Endothelial cell of umbilical vein (primary cell): ENCODE data around the gene NFKBIA. TPM values are rescaled to one million over a fixed set of nuclear protein-coding genes. Genes with fewer than 3 reads are reported as not detected.

Experiments
- BruUV-seq: library from RNA; stranded (reverse); fragments of 400-500 nt; replicated peaks from 2 replicates; lab custom pipeline; 2021; lab: Mats Ljungman, UMichigan
- CTCF ChIA-PET: fragments of 300-600, 350-600 bp; sonication (Branson Sonifier 250); formaldehyde crosslinking; loops from one replicate; lab custom pipeline; 2021; ENCODE audit warnings: antibody characterized with exemption, inconsistent platforms; lab: Charles Lee
- POLR2A ChIA-PET: fragments of 300-600, 350-600 bp; sonication (Branson Sonifier 250); formaldehyde crosslinking; loops from one replicate; lab custom pipeline; 2021; ENCODE audit warnings: antibody characterized with exemption, inconsistent platforms; lab: Charles Lee
- DNase-seq: peaks from one replicate; pipeline ENCODE4 v3.0.0-alpha.2; 2011; ENCODE audit warnings: low read depth, low spot score
- FAIRE-seq: peaks from 2 replicates; lab custom pipeline; 2011; peaks lifted over from hg19 to GRCh38; lab: Jason Lieb, UNC
- H2AFZ ChIP-seq: 2 replicates; pipeline ENCODE4 v1.6.0; 2012; ENCODE audit warnings: low read depth, low read length, control low read depth, inconsistent platforms
- H3K27ac ChIP-seq: 2 replicates; pipeline ENCODE4 v1.5.1; 2011; ENCODE audit warnings: low read depth, mild to moderate bottlenecking, control low read depth, low read length, moderate library complexity; ENCODE audit not compliant: insufficient read depth
- H3K27me3 ChIP-seq, 2 experiments: 2 replicates each; pipeline versions ENCODE4 v1.6.0 to v1.6.1; 2011; ENCODE audit warnings: low read length in 2 of 2, mixed read lengths in 1 of 2; ENCODE audit not compliant: control insufficient read depth in 2 of 2, insufficient read depth in 2 of 2
- H3K36me3 ChIP-seq, 2 experiments: 2 replicates in 1 of 2; 3 replicates in 1 of 2; pipeline ENCODE4 v1.5.1; 2011; ENCODE audit warnings: low read length in 2 of 2, mild to moderate bottlenecking in 1 of 2, moderate library complexity in 1 of 2; ENCODE audit not compliant: control insufficient read depth in 2 of 2, insufficient read depth in 2 of 2; ENCODE audit errors: extremely low read depth in 1 of 2
- H3K4me1 ChIP-seq: 3 replicates; pipeline ENCODE4 v1.5.1; 2011; ENCODE audit warnings: mild to moderate bottlenecking, low read length; ENCODE audit not compliant: control insufficient read depth, insufficient read depth; ENCODE audit errors: extremely low read depth
- H3K4me2 ChIP-seq: 2 replicates; pipeline ENCODE4 v1.6.1; 2011; ENCODE audit warnings: low read length, control low read depth, mixed read lengths; ENCODE audit not compliant: insufficient read depth
- H3K4me3 ChIP-seq, 3 experiments: fragments of 200-600 bp in 1 of 3; sonication (generic), shearing (Covaris generic) in 1 of 3; replicated peaks in 1 of 3; 2 replicates each; pipeline ENCODE4 v1.5.1; 2011 to 2016; ENCODE audit warnings: control low read depth in 3 of 3, low read length in 3 of 3, mild to moderate bottlenecking in 2 of 3, inconsistent platforms in 1 of 3, low read depth in 1 of 3, moderate library complexity in 1 of 3; ENCODE audit not compliant: insufficient read depth in 1 of 3
- H3K79me2 ChIP-seq: 2 replicates; pipeline ENCODE4 v1.6.0; 2012; ENCODE audit warnings: low read length, inconsistent platforms; ENCODE audit not compliant: control insufficient read depth, insufficient read depth
- H3K9ac ChIP-seq: replicated peaks from 2 replicates; pipeline ENCODE3; 2011; ENCODE audit warnings: low read length, control low read depth; ENCODE audit not compliant: insufficient read depth; ENCODE audit errors: extremely low read depth
- H3K9me1 ChIP-seq: replicated peaks from 3 replicates; pipeline ENCODE4 v1.6.0; 2011; ENCODE audit warnings: mild to moderate bottlenecking, low read length; ENCODE audit not compliant: control insufficient read depth, insufficient read depth; ENCODE audit errors: extremely low read depth
- H3K9me3 ChIP-seq: replicated peaks from 2 replicates; pipeline ENCODE4 v1.5.1; 2012; ENCODE audit warnings: low read length, inconsistent platforms; ENCODE audit not compliant: control insufficient read depth, insufficient read depth
- H4K20me1 ChIP-seq: replicated peaks from 2 replicates; pipeline ENCODE3; 2011; ENCODE audit warnings: mild to moderate bottlenecking, low read length; ENCODE audit not compliant: control insufficient read depth, insufficient read depth; ENCODE audit errors: extremely low read depth
- CTCF ChIP-seq, 2 donors: IDR thresholded peaks; 1 replicate in 1 of 2; 2 replicates in 1 of 2; pipeline ENCODE4 v1.5.1; 2011; ENCODE audit warnings: low read length in 2 of 2, mild to moderate bottlenecking in 2 of 2, moderate library complexity in 2 of 2, control low read depth in 1 of 2, inconsistent platforms in 1 of 2, low read depth in 1 of 2; ENCODE audit not compliant: insufficient read depth in 1 of 2; ENCODE audit errors: extremely low read depth in 1 of 2
- EZH2 ChIP-seq: IDR thresholded peaks from 2 replicates; pipeline ENCODE4 v1.6.1; 2012; ENCODE audit warnings: borderline replicate concordance, low read depth, mild to moderate bottlenecking, moderate library complexity, low read length, inconsistent platforms; ENCODE audit not compliant: severe bottlenecking
- FOS ChIP-seq: IDR thresholded peaks from 2 replicates; pipeline ENCODE4 v1.6.1; 2011; ENCODE audit warnings: mild to moderate bottlenecking, low read length, moderate library complexity, borderline replicate concordance; ENCODE audit not compliant: insufficient read depth
- GATA2 ChIP-seq: IDR thresholded peaks from 2 replicates; pipeline ENCODE4 v1.7.0; 2011; ENCODE audit warnings: low read depth, mild to moderate bottlenecking, moderate library complexity, mixed read lengths, low read length; ENCODE audit not compliant: insufficient read length, insufficient read depth
- JUN ChIP-seq: IDR thresholded peaks from 2 replicates; pipeline ENCODE4 v1.6.1; 2011; ENCODE audit warnings: borderline replicate concordance, low read depth; ENCODE audit not compliant: insufficient read length, insufficient read depth
- MAX ChIP-seq: IDR thresholded peaks from 2 replicates; pipeline ENCODE4 v1.6.1; 2011; ENCODE audit not compliant: insufficient read depth, insufficient read length
- MYC ChIP-seq: IDR thresholded peaks from one replicate; pipeline ENCODE4 v1.6.1; 2011; ENCODE audit warnings: mild to moderate bottlenecking, low read depth, low read length
- POLR2A ChIP-seq: IDR thresholded peaks from 2 replicates; pipeline ENCODE4 v1.6.1; 2012; ENCODE audit warnings: low read depth, mild to moderate bottlenecking, control low read depth, low read length
- POLR2AphosphoS5 ChIP-seq: IDR thresholded peaks from 2 replicates; pipeline ENCODE4 v1.6.1; 2012; ENCODE audit warnings: low read depth, mild to moderate bottlenecking, control low read depth, low read length, moderate library complexity; ENCODE audit not compliant: insufficient read depth
- dilution Hi-C: fragments of 300-500 bp; cut with MboI; formaldehyde crosslinking; loops from one replicate; pipeline ENCODE4 v1.15.0; 2019; ENCODE audit warnings: low sequenced_read_pairs; ENCODE audit not compliant: extremely low pct_ligation_motif_present
- intact Hi-C: fragments of 100-400 bp; cut with micrococcal nuclease; formaldehyde crosslinking; loops from one replicate; pipeline ENCODE4 v1.10.0; 2022
- polyA plus RNA-seq, 4 experiments: library from polyadenylated mRNA; depleted of rRNA in 3 of 4; stranded (reverse) in 3 of 4; unstranded in 1 of 4; fragments of >200 nt; gene quantifications; 2 replicates each; pipeline versions ENCODE4 v1.2.1 to v1.2.3, GENCODE V29; 2011 to 2012; ENCODE audit warnings: missing spikeins in 1 of 4
- total RNA-seq: library from RNA; stranded (reverse); gene quantifications from 2 replicates; pipeline ENCODE4 v1.2.3, GENCODE V29; 2021

The NFKBIA gene
- total and polyA plus RNA-seq, 2 donors (not counting 3 experiments of a cell fraction or from before 2014, with no cell fraction given), result 55.7 to 82.8 TPM

- BruUV-seq, result no TSS peak
- H3K4me1 ChIP-seq, result peaks cover 24% of the 10 kb centered on the region
- H3K79me2 ChIP-seq, result no peaks in the 10 kb centered on the region
- H3K4me2 ChIP-seq, result no peak overlapping the region
- no peaks in the 10 kb centered on the region for H3K27me3 ChIP-seq
- H3K27ac ChIP-seq, result no peak overlapping the region
- TF ChIP-seq MYC, result no peak
- TF ChIP-seq POLR2AphosphoS5, result no peak
- TF ChIP-seq FOS, result no peak
- TF ChIP-seq EZH2, result no peak
- no peak for TF ChIP-seq CTCF (IDR thresholded peaks at IDR 0.05; ENCODE audit: extremely low read depth in 1 of 2, insufficient read depth in 1 of 2, low read depth in 1 of 2, low read length in 2 of 2)
- TF ChIP-seq MAX, result no peak
- no peak for TF ChIP-seq GATA2
- TF ChIP-seq JUN, result no peak
- no peak for TF ChIP-seq POLR2A
- intact Hi-C loops, result no loop called here
- H3K9ac ChIP-seq, result no peak overlapping the region
- POLR2A ChIA-PET, result no interaction called here
- no peaks in the 10 kb centered on the region for H3K36me3 ChIP-seq
- no peaks in the 10 kb centered on the region for H4K20me1 ChIP-seq
- no peaks in the 10 kb centered on the region for H3K9me1 ChIP-seq
- CTCF ChIA-PET, result no interaction called here
- dilution Hi-C loops, result no loop called here
- H3K4me3 ChIP-seq, result no peak overlapping the region
- H3K9me3 ChIP-seq, result no peaks in the 10 kb centered on the region
- DNase-seq (no peak), FAIRE-seq (peak; percentile 43)
- H2AFZ ChIP-seq, result no peak overlapping the region
Observed at GRCh38 chr14:35386673-35387125, 17.9 kb downstream of the NFKBIA start.
